Astrocyte of the hippocampus (primary cell): ENCODE measurements around the gene METTL9.
"Not testable (repeated sequence)": the region's sequence is repeated elsewhere in the genome, so short reads cannot be mapped to it uniquely, and the experiment has no call there.

ENCODE experiments used
- DNase-seq: peaks from one replicate; pipeline ENCODE4 v3.0.0; 2011; ENCODE audit warnings: low read depth, low spot score

The METTL9 gene

DNA sequence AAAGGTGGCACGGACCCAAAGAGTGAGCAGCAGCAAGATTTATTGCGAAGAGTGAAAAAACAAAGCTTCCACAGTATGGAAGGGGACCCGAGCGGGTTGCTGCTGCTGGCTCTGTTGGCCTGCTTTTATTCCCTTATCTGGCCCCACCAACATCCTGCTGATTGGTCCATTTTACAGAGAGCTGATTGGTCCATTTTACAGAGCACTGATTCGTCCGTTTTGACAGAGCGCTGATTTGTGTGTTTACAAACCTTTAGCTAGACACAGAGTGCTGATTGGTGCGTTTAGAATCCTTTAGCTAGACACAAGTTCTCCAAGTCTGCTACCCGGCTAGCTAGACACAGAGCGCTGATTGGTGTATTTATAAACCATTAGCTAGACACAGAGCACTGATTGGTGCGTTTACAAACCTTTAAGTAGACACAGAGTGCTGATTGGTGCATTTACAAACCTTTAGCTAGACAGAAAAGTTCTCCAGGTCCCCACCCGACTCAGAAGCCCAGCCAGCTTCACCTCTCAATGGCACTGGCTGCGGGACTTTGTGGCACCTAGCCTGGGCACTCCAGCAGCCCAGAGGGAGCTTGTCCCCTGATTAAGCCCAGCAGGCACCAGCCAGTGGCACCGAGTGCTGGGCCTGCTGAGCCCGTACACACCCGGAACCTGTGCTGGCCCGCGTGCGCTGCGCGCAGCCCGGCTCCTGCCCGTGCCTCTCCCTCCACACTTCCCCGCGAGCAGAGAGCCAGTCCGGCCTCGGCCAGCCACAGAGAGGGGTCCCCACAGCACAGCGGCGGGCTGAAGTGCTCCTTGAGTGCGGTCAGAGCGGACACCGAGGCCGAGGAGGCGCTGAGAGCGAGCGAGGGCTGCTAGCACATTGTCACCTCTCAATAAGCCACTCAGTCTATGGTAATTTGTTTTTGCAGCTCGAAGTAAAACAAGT is 37.9 kb downstream of the METTL9 start:
- no peak for DNase-seq

DNA sequence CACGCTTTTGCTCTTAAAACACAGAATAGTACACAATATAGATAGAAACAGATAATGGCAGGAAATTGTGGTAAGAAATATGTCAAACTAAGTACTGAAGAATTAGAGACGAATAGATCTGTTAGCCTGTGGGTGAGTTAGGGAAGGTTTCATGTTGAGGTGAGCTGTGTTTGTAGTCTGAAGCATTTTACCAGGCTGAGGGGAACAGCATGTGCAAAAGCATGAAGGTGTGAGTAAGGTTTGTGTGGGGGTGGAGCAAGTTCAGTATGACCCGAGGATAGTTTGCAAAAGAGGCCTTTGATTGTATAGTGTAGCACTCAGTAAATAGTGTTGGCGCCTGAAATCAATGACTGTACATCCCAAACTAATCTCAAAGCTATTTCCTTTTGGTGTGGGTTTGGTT is 39.2 kb downstream of the METTL9 start:
- no peak for DNase-seq

DNA sequence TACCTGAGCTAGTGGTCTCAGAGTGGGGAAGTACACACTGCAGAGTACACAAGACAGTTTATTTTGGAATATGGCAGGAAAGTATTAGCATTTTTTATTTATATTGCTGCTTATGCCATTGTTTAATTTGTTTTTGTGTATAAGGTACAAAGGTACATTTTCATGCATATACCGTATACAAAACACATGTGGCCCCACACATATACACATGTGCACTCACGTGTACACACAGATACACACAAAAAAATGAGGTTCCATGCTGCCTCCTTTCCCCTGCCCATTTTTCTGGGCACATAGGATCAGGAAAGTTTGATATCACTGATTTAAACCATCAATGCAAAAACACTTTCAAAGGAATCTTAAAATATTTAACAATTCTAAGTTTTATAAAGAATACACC is 40.1 kb downstream of the METTL9 start:
- DNase-seq, result no peak

DNA sequence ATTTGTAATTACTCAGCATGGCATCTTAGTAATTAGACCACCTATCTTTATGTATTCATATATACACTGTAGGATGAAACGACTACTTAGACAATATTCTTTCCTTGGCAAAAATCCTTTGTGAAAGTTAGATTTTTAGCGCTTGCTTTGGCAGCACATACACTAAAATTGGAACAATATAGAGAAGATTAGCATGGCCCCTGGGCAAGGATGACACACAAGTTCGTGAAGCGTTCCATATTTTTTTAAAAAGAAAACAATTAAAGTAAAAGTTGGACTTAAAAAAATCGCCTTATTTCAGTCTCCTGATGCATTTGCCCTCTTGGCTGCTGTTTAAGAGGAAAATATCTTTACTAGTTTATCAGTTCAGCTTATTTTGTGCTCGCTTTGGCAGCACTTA is 42.5 kb downstream of the METTL9 start:
- DNase-seq, result no peak

DNA sequence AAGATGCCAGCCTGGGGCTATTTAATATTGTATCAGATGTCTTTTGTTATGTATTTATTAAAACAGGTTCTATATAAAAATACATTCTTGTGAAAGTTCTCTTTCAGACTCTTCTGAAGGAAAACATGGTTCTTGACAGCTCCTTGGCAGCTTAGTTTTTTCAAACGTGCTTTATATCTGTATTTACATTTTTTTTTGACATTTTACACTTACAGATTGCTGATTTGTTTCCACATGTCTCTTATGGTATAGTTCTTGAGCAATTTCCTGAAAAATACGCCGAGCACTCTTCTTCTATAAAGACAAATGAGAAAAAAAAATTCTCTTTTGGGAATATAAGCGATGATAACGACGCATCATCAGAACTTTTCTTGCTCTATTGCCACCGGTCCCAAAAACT is 43.5 kb downstream of the METTL9 start:
- no peak for DNase-seq

DNA sequence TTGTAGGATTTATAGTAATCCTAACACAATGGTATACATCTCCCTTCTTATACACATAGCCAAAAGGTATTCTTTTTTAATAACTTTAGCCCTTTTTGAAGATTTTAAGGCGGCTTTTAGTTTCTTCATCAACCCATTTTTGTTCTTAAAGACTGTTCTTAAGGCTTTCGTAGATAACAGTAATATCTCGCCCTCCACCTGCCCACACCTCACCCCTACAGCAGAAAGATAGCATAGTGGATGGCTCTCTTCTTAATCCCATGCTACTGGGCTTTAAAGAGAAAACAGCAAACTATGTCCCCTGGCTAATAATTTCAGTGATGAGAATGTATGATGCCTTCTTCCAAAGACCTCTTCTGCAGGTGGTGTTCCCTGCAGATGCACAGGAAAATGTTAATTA is 44.4 kb downstream of the METTL9 start:
- DNase-seq, result no peak

DNA sequence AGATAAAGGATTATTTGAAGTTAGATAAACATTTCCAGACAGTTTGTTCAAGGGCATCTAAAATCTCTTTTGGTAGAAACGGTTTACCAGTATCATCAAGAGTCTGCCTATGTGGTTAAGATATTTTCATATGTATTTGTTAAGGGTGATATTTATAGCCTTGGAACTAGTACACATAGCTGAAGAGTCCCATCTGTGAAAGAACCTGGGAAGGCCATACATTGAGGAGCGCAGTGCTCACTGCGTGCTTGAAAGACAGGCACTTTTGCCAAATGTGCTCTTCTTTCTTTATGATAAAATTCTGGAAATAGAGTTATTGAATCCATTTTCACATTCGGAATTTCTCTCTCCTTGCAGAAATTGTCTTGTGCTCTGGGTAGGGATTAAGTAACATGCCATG is 45.3 kb downstream of the METTL9 start:
- no peak for DNase-seq

DNA sequence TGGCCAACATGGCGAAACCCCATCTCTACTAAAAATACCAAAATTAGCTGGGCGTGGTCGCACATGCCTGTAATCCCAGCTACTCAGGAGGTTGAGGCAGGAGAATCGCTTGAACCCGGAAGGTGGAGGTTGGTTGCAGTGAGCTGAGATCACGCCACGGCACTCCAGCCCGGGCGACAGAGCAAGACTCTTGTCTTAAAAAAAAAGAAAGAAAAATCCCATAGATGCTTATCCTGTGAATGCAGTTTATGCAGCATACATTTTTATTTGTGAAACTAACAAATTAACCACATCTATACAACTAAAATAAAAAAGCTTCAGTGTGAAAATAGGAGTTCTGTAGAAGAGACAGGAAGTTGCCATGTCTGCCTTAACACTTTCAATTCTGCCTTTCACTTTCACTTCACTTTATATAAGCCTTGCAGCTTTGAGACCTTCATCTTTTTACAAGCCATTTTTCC is 45.9 kb downstream of the METTL9 start:
- no peak for DNase-seq

DNA sequence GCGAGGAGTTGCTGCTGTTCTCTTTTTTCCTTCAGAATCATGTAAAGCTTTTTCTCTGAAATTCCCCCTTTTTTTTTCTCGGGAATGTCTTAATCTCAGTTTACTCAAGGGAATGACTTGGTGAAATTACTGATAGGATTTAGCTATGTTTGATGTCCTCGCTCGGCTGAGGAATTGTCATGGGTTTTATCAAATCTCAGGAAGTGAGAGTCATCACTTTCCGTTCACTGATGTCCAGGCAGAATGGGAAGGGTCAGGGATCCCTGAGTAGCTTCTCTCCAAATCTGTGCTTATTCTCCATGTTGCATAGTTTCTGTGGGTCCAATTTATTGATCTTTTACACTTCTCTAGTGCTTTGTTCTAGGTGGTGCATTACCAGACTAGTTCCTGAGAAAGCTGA is 46.7 kb downstream of the METTL9 start:
- no peak for DNase-seq

DNA sequence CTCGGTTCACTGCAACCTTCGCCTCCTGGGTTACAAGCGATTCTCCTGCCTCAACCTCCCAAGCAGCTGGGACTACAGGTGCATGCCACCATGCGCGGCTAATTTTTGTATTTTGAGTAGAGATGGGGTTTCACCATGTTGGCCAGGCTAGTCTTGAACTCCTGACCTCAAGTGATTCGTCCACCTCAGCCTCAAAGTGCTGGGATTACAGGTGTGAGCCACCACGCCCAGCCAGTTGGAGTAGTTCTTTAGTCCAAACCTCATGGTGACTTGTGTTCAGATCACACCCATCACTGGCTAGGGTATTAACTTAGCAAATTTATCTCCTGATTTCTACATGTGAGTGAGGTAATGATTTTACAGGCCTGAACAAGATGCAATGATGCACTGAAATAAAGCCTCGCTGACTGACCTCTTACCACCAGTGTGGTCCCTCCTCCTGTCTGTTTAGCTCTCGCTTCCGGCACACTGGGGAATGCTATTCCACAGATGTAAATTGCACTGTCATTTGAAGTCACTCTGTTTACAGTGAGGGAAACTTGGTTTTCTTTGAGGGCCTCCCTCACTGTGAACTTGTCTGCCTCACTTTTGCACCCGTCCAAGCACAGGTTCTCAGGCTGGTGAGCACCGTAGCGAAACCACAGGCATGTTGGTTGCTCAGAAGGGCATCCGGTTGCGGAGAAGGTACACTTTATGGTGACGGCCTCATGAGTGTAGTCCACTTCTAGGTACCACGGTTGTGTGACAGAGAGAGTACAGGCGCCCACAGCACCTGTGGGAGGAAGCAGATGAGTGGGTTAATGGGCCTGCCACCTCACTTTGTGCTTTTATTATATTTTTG is 47.6 kb downstream of the METTL9 start:
- no peak for DNase-seq

DNA sequence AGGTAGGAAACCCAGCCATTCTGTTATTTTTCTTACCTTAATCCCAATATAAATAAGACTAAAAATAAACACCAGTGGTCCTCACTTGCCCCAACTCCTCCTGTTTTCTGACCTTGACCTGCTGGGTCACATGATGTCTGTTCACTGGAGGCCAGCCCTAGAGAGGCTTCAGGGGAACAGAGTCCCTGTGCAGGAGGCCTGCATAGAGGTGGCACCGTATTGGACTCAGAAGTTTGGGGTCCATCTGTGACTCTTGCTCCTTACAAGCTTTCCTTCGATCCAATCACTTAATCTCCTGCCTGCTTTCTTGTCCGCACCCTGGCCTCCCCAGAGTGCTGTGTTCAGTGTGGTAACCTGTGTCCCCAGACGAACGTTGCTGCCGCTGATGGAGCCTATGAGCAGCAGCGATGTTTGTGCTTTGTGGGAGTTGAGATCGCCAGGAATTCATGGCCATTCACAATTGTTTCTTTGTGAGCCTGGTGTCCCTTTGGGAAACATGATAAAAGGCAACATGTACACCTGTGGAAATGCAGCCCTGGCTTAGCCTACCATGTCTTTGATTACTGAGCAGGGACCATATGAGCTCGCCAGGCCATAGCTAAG is 48.3 kb downstream of the METTL9 start:
- no peak for DNase-seq

DNA sequence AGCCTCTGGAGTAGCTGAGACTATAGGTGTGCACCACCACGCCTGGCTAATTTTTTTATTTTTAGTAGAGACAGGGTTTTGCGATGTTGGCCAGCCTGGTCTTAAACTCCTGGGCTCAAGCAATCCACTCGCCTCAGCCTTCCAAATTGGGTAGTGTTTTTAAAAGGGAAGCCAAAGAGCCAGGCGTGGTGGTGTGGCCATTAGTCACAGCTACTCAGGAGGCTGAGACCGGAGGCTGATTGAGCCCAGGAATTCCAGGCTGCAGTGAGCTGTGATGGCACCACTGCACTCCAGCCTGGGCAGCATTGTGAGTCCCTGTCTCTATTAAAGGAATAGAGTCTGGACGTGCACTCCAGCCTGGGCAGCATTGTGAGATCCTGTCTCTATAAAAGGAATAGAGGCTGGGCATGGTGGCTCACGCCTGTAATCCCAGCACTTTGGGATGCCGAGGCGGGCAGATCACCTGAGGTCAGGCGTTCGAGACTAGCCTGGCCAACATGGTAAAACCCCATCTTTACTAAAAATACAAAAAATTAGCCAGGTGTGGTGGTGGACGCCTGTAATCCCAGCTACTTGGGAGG is 50.5 kb downstream of the METTL9 start:
- DNase-seq, result not testable (repeated sequence)

DNA sequence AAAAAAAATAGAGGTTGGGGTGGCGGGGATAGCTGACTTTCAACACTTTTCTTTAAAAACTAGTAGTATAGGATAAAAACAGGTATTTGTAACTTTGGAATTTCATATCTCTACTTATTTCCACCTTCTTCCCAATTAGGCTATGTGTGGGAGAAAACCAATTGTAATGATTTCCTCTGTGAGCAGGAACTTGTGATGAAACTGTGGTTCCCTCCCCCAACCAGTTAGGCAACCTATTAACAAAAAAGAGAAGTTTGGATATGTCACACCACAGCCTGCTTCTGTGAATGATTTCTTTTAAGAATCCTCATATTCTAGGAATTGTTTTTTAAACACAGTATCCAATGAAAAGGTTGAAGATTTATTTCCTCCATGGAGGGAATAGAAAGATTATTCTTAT is 51.1 kb downstream of the METTL9 start:
- DNase-seq, result no peak

DNA sequence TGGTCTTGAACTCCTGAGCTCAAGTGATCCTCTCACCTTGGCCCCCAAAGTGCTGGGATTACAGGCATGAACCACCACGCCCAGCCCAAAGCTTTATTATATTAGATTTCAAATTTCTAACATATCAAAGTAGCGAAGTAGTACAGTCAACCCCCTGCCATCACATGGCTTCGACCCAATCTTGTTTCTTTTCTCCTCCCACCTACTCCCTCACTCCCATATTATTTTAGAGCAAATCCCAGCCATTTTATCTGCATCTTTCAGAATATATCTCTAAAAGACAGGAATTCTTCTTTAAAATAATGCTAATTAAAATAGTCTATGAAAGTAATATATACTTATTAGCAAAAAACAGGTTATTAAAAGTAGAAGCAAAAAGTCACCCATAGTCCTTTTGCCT is 52.1 kb downstream of the METTL9 start:
- no peak for DNase-seq

DNA sequence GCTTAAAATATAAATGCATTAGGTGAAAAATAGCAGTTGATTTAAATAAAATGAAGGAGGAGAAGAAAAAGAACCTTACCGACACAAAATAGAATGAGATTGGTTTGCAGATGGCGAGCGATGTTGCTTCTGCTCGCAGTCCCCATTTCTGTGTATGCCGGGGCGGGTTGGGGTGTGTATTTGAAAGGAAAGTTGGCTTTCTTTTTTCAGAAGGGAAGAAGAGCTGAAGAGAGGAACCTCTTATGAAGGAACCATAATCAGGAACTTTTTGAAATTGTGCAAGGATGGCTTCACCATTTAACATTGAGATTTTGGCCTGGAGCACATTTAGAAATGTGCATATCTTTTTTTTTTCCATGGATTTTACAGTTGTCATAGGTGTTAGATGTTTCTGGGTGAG is 53.1 kb downstream of the METTL9 start, which contains the start of gene IGSF6:
Gene IGSF6 (minus strand): TSS at position 156 of the 400 bp plus-strand sequence. CDS start 10 bp downstream, at position 146.
- DNase-seq, result no peak

DNA sequence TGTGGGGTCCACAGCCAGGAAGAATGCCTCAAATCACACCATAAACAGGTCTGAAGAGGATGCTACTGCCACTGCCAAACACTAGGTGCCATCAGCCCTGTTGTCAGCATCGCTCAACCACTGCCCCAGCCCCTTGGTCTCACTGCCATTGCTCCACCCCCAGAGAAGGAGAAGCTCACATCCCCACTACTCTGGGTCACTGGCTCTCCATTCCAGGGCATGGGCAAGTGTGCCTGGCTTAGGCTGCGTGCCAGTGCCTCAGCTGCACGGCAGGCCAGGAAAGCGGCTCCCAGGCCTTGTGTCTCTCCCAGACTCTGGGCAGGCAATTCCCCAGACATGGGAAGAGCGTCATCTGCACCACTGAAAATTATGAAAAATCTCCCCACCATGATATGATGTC is 54.2 kb downstream of the METTL9 start:
- no peak for DNase-seq

DNA sequence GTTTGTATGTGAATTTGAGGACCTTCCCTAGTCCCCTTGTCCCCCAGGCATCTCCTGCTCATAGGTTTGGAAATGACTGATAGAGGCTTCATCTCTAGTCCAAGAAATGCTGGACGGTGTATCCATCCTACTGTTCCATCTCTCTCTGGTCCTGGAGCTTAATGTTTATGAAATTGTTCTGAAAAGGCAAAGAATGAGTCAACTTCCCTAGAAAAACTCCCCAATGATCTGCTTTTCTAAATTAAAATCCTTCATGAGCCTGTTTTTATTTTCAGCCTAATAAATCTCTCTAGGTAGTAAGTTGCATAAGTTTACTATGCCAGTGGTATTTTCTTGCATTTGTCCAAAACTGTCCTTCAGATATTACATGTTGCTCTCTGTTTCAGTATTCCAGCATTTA is 55.1 kb downstream of the METTL9 start:
- DNase-seq, result no peak

DNA sequence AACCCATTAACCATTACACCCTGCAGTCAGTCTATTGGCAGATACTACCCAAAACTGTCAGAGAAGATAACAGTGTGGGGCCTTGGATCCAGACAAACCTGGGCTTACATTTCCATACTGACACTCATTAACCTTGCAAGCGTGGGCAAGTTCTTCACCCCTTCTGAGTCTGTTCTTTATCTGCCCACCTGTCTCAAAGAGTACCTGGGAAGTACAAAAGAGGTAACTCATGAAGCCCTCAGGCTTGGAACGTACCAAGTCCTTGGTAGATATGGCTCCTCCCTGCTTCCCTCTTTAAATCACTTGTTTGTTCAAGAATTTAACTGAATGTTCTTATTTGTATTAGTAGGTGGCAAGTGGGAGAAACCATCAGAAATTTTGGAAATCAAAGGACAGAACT is 55.5 kb downstream of the METTL9 start:
- DNase-seq, result no peak

DNA sequence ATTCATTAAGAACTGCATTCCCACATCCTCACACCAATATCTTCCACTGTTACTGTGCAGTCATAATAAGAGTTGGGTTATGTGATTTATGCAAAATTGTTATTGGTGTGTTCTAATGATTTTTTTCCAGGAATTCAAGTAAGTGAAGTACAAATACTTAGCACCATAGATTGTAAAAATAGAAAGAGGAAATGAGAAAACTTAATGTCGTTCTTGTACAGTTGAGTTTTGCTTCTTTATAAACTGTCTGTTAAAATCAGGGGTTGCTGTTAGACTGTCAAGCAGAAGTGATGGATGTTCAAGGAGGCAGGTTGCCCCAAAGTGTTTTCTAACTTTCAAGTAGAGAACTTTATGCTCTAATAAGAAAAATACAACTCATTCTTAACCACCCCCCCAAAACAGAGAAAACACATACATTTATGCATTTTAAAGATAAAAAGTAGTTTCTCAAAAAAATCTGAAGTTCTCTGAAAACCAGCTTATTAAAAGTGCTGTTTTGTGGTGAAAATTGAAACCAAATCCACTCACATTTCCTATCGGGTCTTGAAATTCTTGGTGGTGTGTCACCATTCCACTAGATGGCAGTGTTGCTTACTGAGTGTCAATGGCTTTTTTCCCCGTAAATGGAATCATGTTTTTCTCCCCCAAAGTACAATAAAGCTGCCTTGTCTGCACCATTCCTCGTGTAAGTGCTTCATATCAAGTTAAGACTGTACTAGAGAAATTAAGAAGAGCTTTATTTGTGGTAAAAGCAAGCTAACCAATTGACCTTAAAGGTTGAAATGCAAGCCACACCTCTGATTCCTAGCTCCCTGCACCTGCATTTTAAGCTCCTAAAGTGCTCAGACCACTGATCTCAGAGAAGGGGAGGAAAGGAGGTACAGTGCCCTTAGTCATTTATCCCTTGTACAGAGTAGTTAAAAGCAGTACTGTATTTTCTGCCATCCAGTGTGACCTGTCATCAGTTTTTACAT is 57.7 kb downstream of the METTL9 start:
- DNase-seq, result peak; percentile 72

DNA sequence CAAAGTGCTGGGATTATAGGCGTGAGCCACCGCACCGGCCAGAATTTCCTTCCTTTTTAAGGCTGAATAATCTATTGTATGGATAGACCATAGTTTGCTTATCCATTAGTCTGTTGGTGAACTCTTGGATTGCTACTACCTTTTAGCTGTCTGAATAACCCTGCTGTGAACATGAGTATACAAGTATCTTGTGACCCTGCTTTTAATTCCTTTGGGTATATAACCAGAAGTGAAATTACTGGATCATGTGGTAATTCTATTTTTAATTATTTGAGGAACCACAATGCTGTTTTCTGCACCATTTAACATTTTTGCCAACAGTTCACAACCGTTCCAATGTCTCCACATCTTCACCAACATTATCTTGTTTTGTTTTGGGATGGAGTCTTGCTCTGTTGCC is 59.7 kb downstream of the METTL9 start:
- DNase-seq, result no peak
